Breast epithelium (tissue), 4 donors: Measurements from ENCODE around the gene FAM168A. TPM values are rescaled to one million over a fixed set of nuclear protein-coding genes. Genes with fewer than 3 reads are reported as not detected.
A peak's percentile ranks its signal among the peaks of the same experiment; 100 is the strongest.

Experiments
- DNase-seq, 2 donors: peaks; one replicate each; pipeline ENCODE4 v3.0.0-alpha.2; 2019; ENCODE audit warnings: low spot score in 2 of 2
- H3K27ac ChIP-seq, 2 donors: fragments of 200-600 bp; sonication (generic) in 1 of 2; one replicate each; pipeline ENCODE4 v1.5.1; 2016 to 2019; ENCODE audit warnings: mild to moderate bottlenecking in 1 of 2
- H3K27me3 ChIP-seq, 2 donors: fragments of 200-600 bp; sonication (generic) in 1 of 2; one replicate each; pipeline versions ENCODE4 v1.5.1 to v1.6.0; 2017 to 2019; ENCODE audit warnings: control low read depth in 1 of 2, mild to moderate bottlenecking in 1 of 2
- H3K36me3 ChIP-seq: fragments of 200-600 bp; one replicate; pipeline ENCODE4 v1.5.1; 2019
- H3K4me1 ChIP-seq, 2 donors: fragments of 200-600 bp; sonication (generic); one replicate each; pipeline ENCODE4 v1.5.1; 2016 to 2019; ENCODE audit warnings: control low read depth in 1 of 2
- H3K4me3 ChIP-seq, 3 donors: fragments of 200-600 bp; sonication (generic); 1 replicate in 2 of 3; 2 replicates in 1 of 3; pipeline ENCODE4 v1.5.1; 2016 to 2019; ENCODE audit warnings: mild to moderate bottlenecking in 3 of 3, moderate library complexity in 2 of 3
- H3K9me3 ChIP-seq, 2 donors: fragments of 200-600 bp; sonication (generic) in 1 of 2; one replicate each; pipeline ENCODE4 v1.5.1; 2016 to 2019; ENCODE audit warnings: control low read depth in 1 of 2
- POLR2A ChIP-seq: fragments of 450-650 bp; IDR thresholded peaks from one replicate; pipeline ENCODE4 v1.6.1; 2016; ENCODE audit warnings: antibody characterized with exemption, mild to moderate bottlenecking, moderate library complexity
- POLR2AphosphoS5 ChIP-seq, 3 donors: sonication (generic); formaldehyde crosslinking; IDR thresholded peaks; one replicate each; pipeline ENCODE4 v1.6.1; 2017; ENCODE audit warnings: antibody characterized with exemption in 3 of 3
- intact Hi-C: fragments of 100-400 bp; cut with DNase I; formaldehyde crosslinking; loops from one replicate; pipeline ENCODE4 v1.15.1; 2023; ENCODE audit warnings: low total_unique reads
- total RNA-seq, 3 donors: library from RNA; depleted of rRNA; stranded (reverse); fragments of >200 nt; gene quantifications; one replicate each; pipeline ENCODE4 v1.1.0, GENCODE V29; 2016
- TF ChIP-seq, protein P1 (sequence below), 3 donors: fragments of 450-650 bp; IDR thresholded peaks; one replicate each; pipeline ENCODE4 v1.5.1; 2016 to 2017; ENCODE audit warnings: antibody characterized with exemption in 3 of 3, mild to moderate bottlenecking in 3 of 3, moderate library complexity in 3 of 3

Gene FAM168A
- total RNA-seq, 3 donors from 2014 or later = 26.5 to 41.9 (median 28.8) TPM

DNA sequence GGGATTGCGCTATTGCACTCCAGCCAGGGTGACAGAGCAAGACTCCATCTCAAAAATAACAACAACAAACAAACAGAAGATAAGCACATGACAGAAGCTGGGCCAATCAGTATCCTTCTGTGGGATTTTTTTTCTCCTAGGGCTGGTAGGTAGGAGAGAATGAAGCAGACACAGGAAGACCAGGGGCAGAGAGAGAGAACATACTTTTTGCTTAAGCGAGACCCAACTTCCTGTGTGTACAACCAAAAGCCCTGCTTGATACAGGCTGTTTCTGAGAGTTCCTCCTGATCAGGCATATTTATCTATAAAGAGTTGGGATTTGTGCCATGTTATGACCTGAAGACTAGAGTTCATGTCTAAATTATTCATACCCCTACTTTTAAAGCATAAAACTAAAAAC is 36.1 kb upstream of the FAM168A start:
- intact Hi-C loops = no loop called here
- H3K27me3 ChIP-seq = no peaks in the 10 kb centered on the region
- no peak overlapping the region for H3K27ac ChIP-seq
- H3K4me1 ChIP-seq = no peaks in the 10 kb centered on the region
- TF ChIP-seq, protein P1, sequence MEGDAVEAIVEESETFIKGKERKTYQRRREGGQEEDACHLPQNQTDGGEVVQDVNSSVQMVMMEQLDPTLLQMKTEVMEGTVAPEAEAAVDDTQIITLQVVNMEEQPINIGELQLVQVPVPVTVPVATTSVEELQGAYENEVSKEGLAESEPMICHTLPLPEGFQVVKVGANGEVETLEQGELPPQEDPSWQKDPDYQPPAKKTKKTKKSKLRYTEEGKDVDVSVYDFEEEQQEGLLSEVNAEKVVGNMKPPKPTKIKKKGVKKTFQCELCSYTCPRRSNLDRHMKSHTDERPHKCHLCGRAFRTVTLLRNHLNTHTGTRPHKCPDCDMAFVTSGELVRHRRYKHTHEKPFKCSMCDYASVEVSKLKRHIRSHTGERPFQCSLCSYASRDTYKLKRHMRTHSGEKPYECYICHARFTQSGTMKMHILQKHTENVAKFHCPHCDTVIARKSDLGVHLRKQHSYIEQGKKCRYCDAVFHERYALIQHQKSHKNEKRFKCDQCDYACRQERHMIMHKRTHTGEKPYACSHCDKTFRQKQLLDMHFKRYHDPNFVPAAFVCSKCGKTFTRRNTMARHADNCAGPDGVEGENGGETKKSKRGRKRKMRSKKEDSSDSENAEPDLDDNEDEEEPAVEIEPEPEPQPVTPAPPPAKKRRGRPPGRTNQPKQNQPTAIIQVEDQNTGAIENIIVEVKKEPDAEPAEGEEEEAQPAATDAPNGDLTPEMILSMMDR (IDR thresholded peaks at IDR 0.05) = no peak
- no peak for TF ChIP-seq POLR2AphosphoS5 (IDR thresholded peaks at IDR 0.05)
- no peak for TF ChIP-seq POLR2A
- H3K4me3 ChIP-seq = no peak overlapping the region
- no peak for DNase-seq
- H3K9me3 ChIP-seq = no peaks in the 10 kb centered on the region
- no peaks in the 10 kb centered on the region for H3K36me3 ChIP-seq

DNA sequence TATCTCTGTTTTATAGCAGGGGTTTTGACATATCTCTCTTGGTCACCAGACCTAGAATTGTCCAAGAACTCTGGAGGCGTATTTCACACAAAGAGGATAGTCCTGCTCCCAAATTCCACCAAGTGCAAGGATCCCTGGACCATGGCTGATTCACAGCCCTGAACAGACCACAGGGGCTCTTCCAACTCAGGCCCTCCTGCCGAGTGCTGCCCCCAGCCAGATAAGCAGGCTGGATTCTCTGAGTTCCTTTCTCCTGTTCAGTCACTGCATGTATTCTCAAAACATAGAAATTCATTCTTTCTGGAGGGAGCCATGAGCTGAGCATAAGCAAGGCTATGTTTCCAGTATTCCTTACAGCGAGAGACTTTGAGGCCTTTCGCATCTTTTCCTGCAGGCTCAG is 35.1 kb upstream of the FAM168A start:
- intact Hi-C loops = no loop called here
- H3K27me3 ChIP-seq = no peaks in the 10 kb centered on the region
- H3K36me3 ChIP-seq = no peaks in the 10 kb centered on the region
- no peak overlapping the region for H3K27ac ChIP-seq
- no peaks in the 10 kb centered on the region for H3K4me1 ChIP-seq
- H3K9me3 ChIP-seq = no peaks in the 10 kb centered on the region
- no peak for DNase-seq
- TF ChIP-seq POLR2AphosphoS5 (IDR thresholded peaks at IDR 0.05) (no peak), POLR2A (no peak)
- TF ChIP-seq, protein P1 (IDR thresholded peaks at IDR 0.05) = no peak
- H3K4me3 ChIP-seq = no peak overlapping the region

DNA sequence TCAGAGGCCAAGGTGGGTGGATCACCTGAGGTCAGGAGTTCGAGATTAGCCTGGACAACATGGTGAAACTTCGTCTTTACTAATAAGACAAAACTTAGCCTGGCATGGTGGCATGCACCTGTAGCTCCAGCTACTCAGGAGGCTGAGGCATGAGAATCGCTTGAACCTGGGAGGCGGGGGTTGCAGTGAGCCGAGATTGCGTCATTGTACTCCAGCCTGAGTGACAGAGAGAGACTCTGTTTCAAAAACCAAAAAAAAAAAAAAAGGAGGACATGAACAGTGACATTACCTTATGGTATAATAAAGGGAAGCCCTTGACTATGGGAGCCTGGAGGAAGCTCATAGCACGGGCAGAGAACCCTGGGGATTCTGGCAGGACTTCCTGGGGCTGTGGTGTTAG is 32.0 kb upstream of the FAM168A start:
- Histone ChIP-seq H3K9me3 (no peaks in the 10 kb centered on the region), H3K4me3 (no peak overlapping the region), H3K27ac (no peak overlapping the region), H3K4me1 (no peaks in the 10 kb centered on the region), H3K27me3 (no peaks in the 10 kb centered on the region), H3K36me3 (no peaks in the 10 kb centered on the region)
- intact Hi-C loops = no loop called here
- no peak for DNase-seq
- TF ChIP-seq, protein P1 (IDR thresholded peaks at IDR 0.05) = no peak
- TF ChIP-seq POLR2AphosphoS5 (IDR thresholded peaks at IDR 0.05) (no peak), POLR2A (no peak)

DNA sequence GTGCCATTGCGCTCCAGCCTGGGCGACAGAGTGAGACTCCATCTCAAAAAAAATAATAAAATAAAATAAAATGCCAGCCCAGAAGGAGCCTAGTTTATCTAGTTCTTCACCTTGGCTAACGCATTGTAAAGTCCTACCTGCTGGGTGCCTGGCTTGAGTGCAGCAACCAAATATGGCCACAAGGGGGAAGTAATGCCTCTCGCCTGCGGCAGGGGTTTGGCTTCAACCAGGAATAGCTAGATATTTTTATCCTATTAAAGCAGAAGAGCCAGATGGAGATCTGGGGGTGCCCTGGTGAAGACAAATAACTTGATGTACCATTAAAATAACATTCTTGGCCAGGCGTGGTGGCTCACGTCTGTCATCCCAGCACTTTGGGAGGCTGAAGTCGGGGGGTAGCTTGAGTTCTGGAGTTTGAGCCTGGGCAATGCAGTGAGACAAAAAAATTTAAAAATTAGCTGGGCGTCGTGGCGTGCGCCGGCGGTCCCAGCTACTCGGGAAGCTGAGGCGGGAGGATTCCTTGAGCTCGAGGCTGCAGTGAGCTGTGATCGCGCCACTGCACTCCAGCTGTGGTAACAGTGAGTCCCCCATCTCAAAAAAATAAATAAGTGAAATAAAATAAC is 27.9 kb upstream of the FAM168A start:
- DNase-seq = peak; percentile 56 to 77
- no peaks in the 10 kb centered on the region for H3K36me3 ChIP-seq
- intact Hi-C loops = no loop called here
- no peaks in the 10 kb centered on the region for H3K4me1 ChIP-seq
- H3K4me3 ChIP-seq = peak overlapping the region in 1 of 3 donors; percentile 46
- H3K27ac ChIP-seq = no peak overlapping the region
- TF ChIP-seq POLR2A (no peak), POLR2AphosphoS5 (IDR thresholded peaks at IDR 0.05) (no peak)
- TF ChIP-seq, protein P1 (IDR thresholded peaks at IDR 0.05) = peak; percentile 80 to 91 (median 84)
- H3K27me3 ChIP-seq = no peaks in the 10 kb centered on the region
- H3K9me3 ChIP-seq = no peaks in the 10 kb centered on the region

DNA sequence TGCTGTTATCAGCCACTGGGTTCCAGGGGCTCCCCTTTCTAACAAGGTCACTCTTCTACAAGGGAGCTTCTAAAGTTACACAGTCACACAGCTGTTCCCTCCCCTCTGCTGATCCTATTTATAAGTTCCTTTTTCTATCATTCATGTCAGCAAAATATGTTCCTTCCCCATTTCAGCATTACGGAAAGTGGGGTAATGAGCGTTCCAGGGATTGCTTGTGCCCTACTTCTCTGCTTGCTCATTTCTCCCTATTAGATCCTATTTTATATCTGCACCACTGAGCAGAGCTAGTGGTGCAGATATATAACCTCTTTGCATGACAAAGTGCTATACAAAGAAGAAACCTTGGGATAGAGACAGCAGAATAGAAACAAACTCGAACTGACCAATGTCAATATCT is 25.8 kb upstream of the FAM168A start:
- Histone ChIP-seq H3K9me3 (no peaks in the 10 kb centered on the region), H3K27ac (no peak overlapping the region), H3K36me3 (no peaks in the 10 kb centered on the region), H3K27me3 (no peaks in the 10 kb centered on the region), H3K4me3 (no peak overlapping the region), H3K4me1 (no peaks in the 10 kb centered on the region)
- intact Hi-C loops = no loop called here
- TF ChIP-seq, protein P1 (IDR thresholded peaks at IDR 0.05) = no peak
- TF ChIP-seq POLR2A = no peak
- TF ChIP-seq POLR2AphosphoS5 (IDR thresholded peaks at IDR 0.05) = no peak
- no peak for DNase-seq
